Hematopoietic multipotent progenitor cell treated with erythropoietin and hydrocortisone succinate and interleukin-3 and kit ligand, for 8 days (in vitro differentiated cells): Measurements from ENCODE around the gene CNBD2.
"Not testable (repeated sequence)": the region's sequence is repeated elsewhere in the genome, so short reads cannot be mapped to it uniquely, and the experiment has no call there.

Experiments
- DNase-seq: peaks from one replicate; pipeline ENCODE4 v3.0.0-alpha.2; 2015

The CNBD2 gene

DNA sequence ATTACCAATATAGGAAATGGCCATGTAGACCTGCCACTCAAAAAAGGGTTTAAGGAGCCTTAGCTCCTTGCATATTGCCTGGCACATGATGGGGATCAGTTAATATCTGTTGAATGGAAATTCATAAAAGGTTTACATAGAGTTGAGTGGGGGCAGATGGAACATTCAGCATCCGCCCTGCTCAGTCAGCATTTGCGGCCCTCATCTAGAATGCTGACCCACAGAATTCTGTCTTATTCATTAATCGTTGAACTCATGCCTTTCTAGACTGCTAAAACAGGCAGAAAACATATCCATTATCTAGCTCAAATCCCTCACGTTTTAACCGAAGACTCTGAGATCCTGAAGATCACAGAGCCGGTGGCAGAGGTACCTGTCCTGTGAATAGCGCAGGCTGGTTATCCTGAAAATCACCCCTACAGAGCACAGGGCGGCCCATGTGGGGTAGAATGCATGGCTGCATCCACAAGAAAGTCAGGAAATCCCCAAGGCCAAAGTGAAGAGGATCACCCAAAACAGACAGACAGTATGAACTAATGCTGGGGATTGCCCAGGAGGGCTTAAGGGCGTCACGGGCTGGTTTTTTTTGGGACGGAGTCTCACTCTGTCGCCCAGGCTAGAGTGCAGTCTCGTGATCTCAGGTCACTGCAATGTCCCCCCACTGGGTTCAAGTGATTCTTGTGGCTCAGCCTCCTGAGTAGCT lies 59.9 kb downstream of the CNBD2 start:
- no peak for DNase-seq

GRCh38 chr20:36030149-36030548 lies 61.8 kb downstream of the CNBD2 start:
- DNase-seq: no peak

DNA sequence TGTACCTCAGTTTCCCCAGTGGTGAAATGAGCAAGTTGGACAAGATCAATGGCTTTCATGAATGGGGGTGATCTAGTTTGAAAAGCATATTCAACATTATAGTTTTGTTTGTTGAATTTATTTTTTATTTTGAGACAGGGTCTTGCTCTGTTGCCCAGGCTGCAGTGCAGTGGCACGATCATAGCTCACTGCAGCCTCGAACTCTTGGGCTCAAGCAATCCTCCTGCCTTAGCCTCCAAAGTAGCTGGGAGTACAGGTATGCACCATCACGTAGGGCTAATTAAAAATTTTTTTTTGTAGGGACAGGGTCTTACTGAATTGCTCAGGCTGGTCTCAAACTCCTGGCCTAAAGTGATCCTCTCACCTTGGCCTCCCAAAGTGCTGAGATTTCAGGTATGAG lies 63.4 kb downstream of the CNBD2 start:
- no peak for DNase-seq

GRCh38 chr20:36034875-36035274 lies 66.5 kb downstream of the CNBD2 start:
- DNase-seq: no peak

- DNase-seq: no peak
Observed at GRCh38 chr20:36035745-36036144, 67.4 kb downstream of the CNBD2 start.

DNA sequence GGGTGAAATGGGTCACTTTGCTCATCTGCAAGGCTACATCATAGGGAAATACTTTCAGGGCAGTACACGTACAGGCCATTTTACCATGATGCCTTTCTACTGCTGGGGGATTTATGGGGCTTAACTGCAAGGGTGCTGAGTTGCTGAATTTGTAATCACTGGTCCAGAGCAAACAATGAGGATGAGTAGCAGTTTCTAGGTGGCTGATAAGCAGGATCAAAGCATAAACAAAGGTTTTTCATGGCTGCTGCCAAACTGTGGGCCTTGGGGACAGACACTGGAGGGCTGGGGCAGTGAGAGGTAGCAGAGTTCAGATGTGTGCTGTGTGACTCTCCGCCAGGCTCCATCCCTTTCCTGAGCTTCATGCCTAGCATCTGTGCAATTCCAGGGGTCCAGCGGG lies 68.3 kb downstream of the CNBD2 start:
- no peak for DNase-seq

GRCh38 chr20:36040571-36040970 lies 72.2 kb downstream of the CNBD2 start:
- no peak for DNase-seq

- no peak for DNase-seq
Observed at GRCh38 chr20:36043441-36043840, 75.1 kb downstream of the CNBD2 start.

- no peak for DNase-seq
Observed at GRCh38 chr20:36043892-36044515, 75.6 kb downstream of the CNBD2 start.

DNA sequence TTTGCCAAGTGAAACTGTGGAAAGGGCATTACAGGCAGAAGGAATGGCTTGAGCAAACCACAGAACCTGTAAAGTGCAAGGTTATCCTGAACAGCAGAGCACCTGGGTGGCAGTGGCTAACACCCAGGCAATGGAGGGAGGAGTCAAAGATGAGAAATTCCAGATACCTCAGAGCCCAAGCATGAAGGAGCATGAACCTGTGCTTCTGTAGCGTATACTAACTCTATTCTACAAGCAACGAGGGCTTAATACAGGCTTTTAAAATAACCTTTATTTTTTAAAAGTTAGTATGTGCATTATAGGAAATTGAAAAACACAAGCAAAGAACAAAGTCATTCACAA lies 77.0 kb downstream of the CNBD2 start:
- DNase-seq: no peak

DNA sequence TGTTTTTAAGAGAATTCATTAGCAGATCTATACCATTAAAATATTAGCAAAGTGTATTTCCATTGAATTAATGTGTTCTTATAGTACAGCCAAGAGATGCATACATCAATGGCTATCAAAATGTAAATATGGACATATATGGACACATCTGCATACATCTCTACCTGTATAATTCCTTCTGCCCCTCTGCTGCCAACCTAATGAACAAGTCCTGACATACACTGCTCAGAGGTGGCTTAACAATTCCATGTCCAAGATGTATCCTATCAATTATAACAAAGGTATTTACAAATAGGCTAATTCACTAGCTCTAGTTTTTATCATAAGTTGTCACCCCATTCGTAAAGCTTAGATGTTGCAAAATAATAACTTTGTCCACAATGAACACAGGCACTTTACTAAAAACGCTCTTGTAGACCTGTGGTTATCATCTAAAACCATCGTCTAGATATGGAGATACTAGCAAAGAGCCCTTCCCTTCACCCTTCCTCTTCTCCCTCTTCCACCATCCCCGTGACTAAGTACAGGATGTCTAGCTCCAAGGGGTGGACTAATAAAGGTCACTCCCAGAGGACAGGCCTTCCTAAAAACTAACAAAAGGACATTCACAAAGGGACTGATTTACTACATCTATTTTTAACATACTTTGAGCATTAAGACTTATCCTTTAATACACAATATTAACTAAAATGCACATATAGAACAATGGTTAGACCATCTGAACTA lies 77.8 kb downstream of the CNBD2 start:
- not testable (repeated sequence) for DNase-seq

DNA sequence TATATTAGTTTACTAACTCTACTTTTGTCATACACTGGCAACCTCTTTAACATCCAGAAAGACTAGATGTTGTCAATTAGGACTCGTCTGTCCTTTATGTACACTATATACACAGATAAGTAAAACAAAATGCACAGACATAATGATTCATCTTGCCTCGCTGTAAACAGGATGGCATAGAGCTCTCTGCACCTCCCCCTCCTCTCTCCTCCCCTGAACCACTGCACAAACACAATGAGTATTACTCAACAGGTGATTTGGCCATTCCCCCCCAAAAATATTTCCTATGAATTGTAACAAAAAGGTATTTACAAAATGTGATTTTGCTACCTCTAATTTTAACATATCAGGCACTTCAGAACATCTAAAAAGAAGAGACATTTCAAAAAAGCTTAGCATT lies 81.0 kb downstream of the CNBD2 start:
- not testable (repeated sequence) for DNase-seq

- DNase-seq: peak; percentile 91
Observed at GRCh38 chr20:36050436-36051317, 82.3 kb downstream of the CNBD2 start.

GRCh38 chr20:36051318-36052116 lies 83.1 kb downstream of the CNBD2 start:
- DNase-seq: peak; percentile 41

DNA sequence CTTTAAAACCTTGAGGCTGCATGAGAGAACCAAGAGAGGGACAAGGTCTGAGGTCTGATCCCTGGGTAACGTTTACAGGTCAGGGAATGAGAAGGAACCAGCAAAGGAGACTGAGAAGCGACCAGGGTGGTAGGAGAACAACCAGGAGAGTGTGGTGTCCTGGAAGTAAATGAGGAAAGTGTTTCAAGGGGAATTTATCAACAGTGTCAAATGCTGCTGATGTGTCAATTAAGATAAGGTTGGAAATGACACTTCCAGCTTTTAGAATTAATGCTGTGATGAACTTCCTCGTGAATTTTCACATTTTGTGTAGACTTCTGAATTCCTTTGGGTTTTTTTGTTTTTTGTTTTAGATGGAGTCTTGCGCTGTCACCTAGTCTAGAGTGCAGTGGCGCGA lies 83.7 kb downstream of the CNBD2 start:
- DNase-seq: no peak

DNA sequence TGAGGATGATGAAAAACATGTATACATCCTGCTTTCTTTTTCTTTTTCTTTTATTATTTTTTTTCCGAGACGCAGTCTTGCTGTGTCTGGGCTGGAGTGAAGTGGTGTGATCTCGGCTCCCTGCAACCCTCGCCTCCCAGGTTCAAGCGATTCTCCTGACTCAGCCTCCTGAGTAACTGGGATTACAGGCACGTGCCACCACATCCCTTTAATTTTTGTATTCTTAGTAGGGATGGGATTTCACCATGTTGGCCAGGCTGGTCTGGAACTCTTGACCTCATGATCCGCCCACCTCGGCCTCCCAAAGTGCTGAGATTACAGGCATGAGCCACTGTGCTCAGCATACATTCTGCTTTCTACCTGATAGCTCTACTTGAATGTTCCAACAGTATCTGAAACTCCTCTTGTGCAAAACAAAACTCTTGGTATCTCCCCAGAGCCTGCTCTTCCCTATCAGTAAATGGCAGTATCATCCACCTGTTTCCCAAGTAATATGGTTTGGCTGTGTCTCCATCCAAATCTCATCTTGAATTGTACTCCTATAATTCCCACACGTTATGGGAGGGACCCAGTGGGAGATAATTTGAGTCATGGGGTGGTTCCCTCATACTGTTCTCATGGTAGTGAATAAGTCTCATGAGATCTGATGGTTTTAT lies 85.6 kb downstream of the CNBD2 start:
- peak; percentile 43 for DNase-seq

DNA sequence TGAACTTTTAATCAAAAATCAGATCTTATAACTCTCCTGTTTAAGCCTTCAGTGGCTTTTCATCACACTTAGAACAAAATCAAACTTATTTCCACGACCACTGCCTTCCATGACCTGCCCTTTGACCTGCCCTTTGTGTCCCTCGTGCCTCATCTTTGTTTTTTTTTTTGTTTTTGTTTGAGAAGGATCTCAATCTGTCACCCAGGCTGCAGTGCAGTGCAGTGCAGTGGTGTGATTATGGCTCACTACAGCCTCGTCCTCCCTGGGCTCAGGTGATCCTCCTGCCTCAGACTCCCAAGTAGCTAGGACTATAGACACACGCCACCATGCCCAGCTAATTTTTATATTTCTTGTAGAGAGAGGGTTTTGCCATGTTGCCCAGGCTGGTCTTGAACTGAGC lies 86.8 kb downstream of the CNBD2 start:
- DNase-seq: no peak

DNA sequence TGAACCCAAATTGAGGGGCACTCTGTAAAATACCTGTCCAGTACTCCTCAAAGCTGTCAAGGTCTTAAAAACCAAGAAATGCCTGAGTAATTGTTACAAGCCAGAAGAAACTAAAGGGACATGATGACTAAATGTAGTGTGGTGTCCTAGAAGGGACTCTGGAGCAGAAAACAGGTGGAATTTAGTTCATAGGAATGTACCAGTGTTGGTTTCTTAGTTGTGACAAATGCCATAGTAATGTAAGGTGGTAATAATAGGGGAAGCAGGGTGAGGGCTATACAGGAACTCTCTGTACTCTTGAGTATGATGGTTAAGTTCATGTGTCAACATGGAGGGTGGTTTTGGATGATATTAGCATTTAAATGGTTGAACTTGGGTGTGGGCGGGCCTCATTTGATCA lies 92.3 kb downstream of the CNBD2 start:
- no peak for DNase-seq

DNA sequence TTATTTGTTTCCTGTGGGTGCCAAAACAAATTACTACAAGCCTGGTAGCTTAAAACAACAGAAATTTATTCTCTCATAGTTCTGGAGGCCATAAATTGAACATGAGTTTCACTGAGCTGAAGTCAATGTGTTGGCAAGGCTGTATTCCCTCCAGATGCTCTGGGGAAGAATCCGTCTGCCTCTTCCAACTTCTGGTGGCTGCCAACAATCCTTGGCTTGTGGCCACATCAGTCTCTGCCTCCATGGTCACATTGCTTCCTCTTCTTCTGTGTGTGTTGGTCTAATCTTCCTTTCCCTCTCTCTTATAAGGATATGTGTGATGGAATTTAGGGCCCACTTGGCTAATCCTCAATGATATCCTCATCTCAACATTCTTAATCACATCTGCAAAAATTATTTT lies 93.4 kb downstream of the CNBD2 start:
- no peak for DNase-seq

- no peak for DNase-seq
Observed at GRCh38 chr20:36062799-36063198, 94.4 kb downstream of the CNBD2 start.

GRCh38 chr20:36063916-36064657 lies 95.7 kb downstream of the CNBD2 start:
- no peak for DNase-seq
